ENCODE results near the gene THSD7A.

The THSD7A gene

DNA sequence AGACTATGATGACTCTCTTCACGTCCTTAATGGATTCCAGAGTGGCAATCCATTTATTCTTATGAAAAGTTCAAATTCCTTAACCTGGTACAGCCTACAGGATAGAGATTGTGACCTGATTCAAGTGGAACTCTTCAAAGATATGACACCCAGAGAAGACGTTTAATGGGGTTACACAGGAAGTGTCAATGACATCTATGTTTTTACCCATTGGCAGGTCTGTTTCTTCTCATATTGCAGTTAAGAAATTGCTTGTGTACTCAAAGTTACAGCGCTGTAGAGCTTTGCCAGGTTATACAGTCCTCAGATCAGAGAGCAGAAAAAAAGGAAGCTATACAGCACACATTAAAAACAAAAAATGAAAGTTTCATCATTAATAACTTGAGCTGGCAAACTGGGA lies 367.4 kb downstream of the THSD7A start:
- TF ChIP-seq CTCF (conservative IDR thresholded peaks at IDR 0.05): no peak
- no peak overlapping the region for H3K27ac ChIP-seq

- no peak for TF ChIP-seq CTCF (conservative IDR thresholded peaks at IDR 0.05)
- H3K27ac ChIP-seq: no peak overlapping the region
Observed at GRCh38 chr7:11461946-11462345, 370.1 kb downstream of the THSD7A start.

DNA sequence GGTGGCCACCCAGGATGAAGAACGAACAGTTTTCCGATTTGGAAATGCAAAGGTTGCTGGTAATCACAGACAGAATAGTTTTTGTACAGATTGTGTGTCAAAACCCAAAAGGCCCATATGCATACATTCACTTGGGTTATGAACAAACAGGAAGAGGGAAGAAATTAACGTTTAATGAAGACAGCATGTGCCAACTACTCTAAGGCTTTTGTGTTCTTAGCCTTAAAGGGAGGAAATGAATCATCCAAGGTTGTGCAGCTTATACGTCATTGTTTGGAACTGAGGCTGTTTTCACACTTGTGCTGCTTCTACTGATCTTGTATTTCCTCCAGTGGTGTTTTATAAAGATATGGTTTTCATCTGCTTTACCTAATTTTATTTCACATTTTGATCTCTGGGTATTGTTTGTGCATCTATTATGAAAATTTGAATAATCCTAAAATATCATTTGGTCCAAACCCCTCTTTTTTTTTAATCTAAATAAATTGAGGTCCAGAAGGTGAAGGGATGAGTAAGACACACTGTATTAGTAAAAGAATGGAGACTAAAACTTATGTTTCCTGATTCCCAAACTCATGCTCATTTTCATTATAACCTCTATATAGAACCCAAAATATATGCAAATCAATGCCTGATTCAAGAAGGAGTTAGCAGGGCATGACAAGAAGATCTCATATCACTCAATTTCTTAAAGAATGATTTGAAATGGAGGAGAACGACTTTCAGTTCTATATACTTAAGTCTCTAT lies 373.1 kb downstream of the THSD7A start:
- no peak overlapping the region for H3K27ac ChIP-seq
- TF ChIP-seq CTCF (conservative IDR thresholded peaks at IDR 0.05): no peak

GRCh38 chr7:11457419-11457818 lies 374.6 kb downstream of the THSD7A start:
- TF ChIP-seq CTCF (conservative IDR thresholded peaks at IDR 0.05): no peak
- H3K27ac ChIP-seq: no peak overlapping the region

DNA sequence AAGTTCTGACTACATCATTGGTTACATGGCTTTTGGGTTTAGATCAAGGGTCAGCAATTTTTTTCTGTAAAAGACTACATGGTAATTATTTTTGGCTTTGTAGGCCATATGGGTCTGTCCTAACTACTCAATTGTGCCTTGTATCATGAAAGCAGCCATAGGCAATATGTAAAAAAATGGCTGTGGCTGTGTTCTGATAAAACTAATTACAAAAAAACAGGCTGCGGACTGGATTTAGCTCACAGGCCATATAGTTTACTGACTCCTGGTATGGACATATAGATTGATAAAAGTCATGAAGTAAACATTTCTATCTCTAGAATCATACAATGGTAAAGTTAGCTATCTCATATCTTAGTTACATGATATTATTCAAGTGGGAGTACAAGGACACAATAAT lies 375.4 kb downstream of the THSD7A start:
- no peak overlapping the region for H3K27ac ChIP-seq
- no peak for TF ChIP-seq CTCF (conservative IDR thresholded peaks at IDR 0.05)

DNA sequence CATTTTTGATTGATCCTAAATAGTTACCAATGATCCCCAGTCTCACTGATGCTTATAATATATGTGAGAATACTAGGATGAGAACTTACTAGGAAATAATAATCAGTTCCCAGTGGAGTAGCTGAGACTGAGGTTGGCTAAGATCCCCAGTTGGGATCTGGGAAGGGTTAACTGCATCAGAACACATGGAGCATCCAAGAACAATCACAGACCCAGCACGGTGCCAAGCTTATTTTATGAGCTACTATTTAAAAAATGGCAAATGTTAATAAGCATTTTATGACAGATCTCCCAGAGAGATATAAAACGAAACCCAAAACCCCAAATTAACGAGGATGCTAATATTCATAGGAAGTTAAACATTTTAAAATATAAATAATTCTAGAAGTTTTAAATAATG lies 379.5 kb downstream of the THSD7A start:
- no peak for TF ChIP-seq CTCF (conservative IDR thresholded peaks at IDR 0.05)
- peak overlapping the region; percentile 75 for H3K27ac ChIP-seq

- TF ChIP-seq CTCF (conservative IDR thresholded peaks at IDR 0.05): no peak
- peak overlapping the region; percentile 75 for H3K27ac ChIP-seq
Observed at GRCh38 chr7:11450281-11450680, 381.7 kb downstream of the THSD7A start.

All from VCaP (cell line).